ENCODE results near the gene NDUFS7.

Gene NDUFS7

GRCh38 chr19:1365319-1366269 is 18.1 kb upstream of the NDUFS7 start:
- no peak for DNase-seq

GRCh38 chr19:1366296-1366695 is 17.4 kb upstream of the NDUFS7 start:
- no peak for DNase-seq

- DNase-seq: no peak
Observed at GRCh38 chr19:1366899-1367870, 16.5 kb upstream of the NDUFS7 start.

GRCh38 chr19:1369214-1369805 is 14.4 kb upstream of the NDUFS7 start:
- no peak for DNase-seq

GRCh38 chr19:1370579-1371361 is 12.9 kb upstream of the NDUFS7 start:
- DNase-seq: no peak

- no peak for DNase-seq
Observed at GRCh38 chr19:1373042-1373533, 10.6 kb upstream of the NDUFS7 start.

- DNase-seq: no peak
Observed at GRCh38 chr19:1373534-1374249, 10.0 kb upstream of the NDUFS7 start.

- DNase-seq: no peak
Observed at GRCh38 chr19:1374250-1374577, 9.5 kb upstream of the NDUFS7 start.

GRCh38 chr19:1376415-1376805 is 7.3 kb upstream of the NDUFS7 start:
- DNase-seq: no peak

- DNase-seq: no peak
Observed at GRCh38 chr19:1377176-1377964, 6.3 kb upstream of the NDUFS7 start.

- no peak for DNase-seq
Observed at GRCh38 chr19:1377965-1378785, 5.5 kb upstream of the NDUFS7 start.

GRCh38 chr19:1379126-1379905 is 4.4 kb upstream of the NDUFS7 start:
- DNase-seq: no peak

GRCh38 chr19:1379961-1380489 is 3.7 kb upstream of the NDUFS7 start:
- DNase-seq: no peak

GRCh38 chr19:1382250-1382649 is 1.5 kb upstream of the NDUFS7 start:
- DNase-seq: no peak

- DNase-seq: no peak
Observed at GRCh38 chr19:1383017-1383311, 743 bp upstream of the NDUFS7 start.

GRCh38 chr19:1384085-1384462 is 367 bp downstream of the NDUFS7 start:
- DNase-seq: no peak

- no peak for DNase-seq
Observed at GRCh38 chr19:1384478-1385110, 887 bp downstream of the NDUFS7 start.

GRCh38 chr19:1385816-1386215 is 2.1 kb downstream of the NDUFS7 start:
- DNase-seq: no peak
